Osteocyte (in vitro differentiated cells): Measurements from ENCODE around the gene HACD2. TPM values are rescaled to one million over a fixed set of nuclear protein-coding genes. Genes with fewer than 3 reads are reported as not detected.

Source experiments
- DNase-seq: peaks from one replicate; pipeline ENCODE4 v3.0.0; 2021; ENCODE audit warnings: mixed read lengths; ENCODE audit not compliant: unreplicated experiment; ENCODE audit errors: extremely low spot score
- H3K27ac Mint-ChIP-seq: one replicate; pipeline ENCODE4 v1.8.0; 2021; ENCODE audit warnings: mild to moderate bottlenecking, mixed read lengths; ENCODE audit not compliant: unreplicated experiment
- H3K27me3 Mint-ChIP-seq: one replicate; pipeline ENCODE4 v1.8.0; 2021; ENCODE audit warnings: mixed read lengths; ENCODE audit not compliant: unreplicated experiment
- H3K36me3 Mint-ChIP-seq: one replicate; pipeline ENCODE4 v1.8.0; 2021; ENCODE audit warnings: mixed read lengths; ENCODE audit not compliant: unreplicated experiment
- H3K4me1 Mint-ChIP-seq: one replicate; pipeline ENCODE4 v1.8.0; 2021; ENCODE audit warnings: mixed read lengths; ENCODE audit not compliant: unreplicated experiment
- H3K4me3 Mint-ChIP-seq: one replicate; pipeline ENCODE4 v1.8.0; 2021; ENCODE audit warnings: mild to moderate bottlenecking, moderate library complexity, mixed read lengths; ENCODE audit not compliant: unreplicated experiment
- H3K9me3 Mint-ChIP-seq: one replicate; pipeline ENCODE4 v1.8.0; 2021; ENCODE audit warnings: mixed read lengths; ENCODE audit not compliant: unreplicated experiment
- total RNA-seq: library from RNA; stranded (reverse); gene quantifications from 2 replicates; pipeline ENCODE4 v1.2.1, GENCODE V29; 2021
- TF ChIP-seq, protein P1 (sequence below): fragments of 200-600 bp; sonication (generic); IDR thresholded peaks from 2 replicates; pipeline ENCODE4 v1.5.0; 2021; ENCODE audit warnings: antibody characterized with exemption, mild to moderate bottlenecking, moderate library complexity

Gene HACD2
- total RNA-seq, 1 donor from 2014 or later: 63.8 TPM

DNA sequence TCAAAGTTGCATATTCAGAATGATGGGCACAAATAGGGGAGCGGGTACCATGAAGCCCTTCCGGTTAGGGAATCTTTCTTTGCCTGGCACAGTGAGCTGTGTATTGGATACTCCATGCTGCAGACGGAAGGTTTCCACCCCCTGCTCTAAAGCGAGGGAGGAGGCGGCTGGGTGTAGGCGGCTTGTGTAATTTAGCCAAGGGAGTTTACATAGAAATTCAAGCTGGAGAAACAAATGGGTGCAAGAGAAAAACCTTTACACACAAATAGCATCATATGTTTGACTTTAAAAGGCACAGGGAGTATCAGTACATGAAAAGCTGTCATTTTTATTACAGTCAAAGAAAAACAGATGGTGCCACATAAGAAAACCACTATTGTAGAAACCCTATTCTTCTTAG, 76.7 kb downstream of the HACD2 start:
- peaks cover 18% of the 10 kb centered on the region for H3K36me3 Mint-ChIP-seq
- DNase-seq: no peak
- no peak overlapping the region for H3K27ac Mint-ChIP-seq
- H3K9me3 Mint-ChIP-seq: no peaks in the 10 kb centered on the region
- no peaks in the 10 kb centered on the region for H3K4me1 Mint-ChIP-seq
- TF ChIP-seq, protein P1, sequence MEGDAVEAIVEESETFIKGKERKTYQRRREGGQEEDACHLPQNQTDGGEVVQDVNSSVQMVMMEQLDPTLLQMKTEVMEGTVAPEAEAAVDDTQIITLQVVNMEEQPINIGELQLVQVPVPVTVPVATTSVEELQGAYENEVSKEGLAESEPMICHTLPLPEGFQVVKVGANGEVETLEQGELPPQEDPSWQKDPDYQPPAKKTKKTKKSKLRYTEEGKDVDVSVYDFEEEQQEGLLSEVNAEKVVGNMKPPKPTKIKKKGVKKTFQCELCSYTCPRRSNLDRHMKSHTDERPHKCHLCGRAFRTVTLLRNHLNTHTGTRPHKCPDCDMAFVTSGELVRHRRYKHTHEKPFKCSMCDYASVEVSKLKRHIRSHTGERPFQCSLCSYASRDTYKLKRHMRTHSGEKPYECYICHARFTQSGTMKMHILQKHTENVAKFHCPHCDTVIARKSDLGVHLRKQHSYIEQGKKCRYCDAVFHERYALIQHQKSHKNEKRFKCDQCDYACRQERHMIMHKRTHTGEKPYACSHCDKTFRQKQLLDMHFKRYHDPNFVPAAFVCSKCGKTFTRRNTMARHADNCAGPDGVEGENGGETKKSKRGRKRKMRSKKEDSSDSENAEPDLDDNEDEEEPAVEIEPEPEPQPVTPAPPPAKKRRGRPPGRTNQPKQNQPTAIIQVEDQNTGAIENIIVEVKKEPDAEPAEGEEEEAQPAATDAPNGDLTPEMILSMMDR: no peak
- H3K27me3 Mint-ChIP-seq: no peaks in the 10 kb centered on the region
- no peak overlapping the region for H3K4me3 Mint-ChIP-seq

DNA sequence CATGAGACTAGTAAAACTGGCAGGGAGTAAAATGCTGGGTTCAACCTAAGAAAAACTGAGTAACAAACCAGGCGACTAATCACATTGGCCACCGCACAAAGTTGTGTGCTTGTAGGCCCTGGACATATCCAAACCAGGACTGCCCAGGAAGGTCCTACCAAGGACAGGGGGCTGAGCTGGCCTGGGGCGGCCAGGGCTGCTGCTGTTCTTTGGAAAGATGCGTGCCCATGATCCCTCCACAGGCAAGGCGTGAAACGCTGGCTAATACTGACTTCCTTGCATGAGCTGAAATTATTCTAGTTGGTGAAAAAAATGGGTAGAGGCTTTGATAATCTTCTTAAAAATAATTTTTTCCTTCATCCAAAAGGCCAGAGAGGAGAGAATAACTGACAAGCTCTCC, 79.0 kb downstream of the HACD2 start:
- TF ChIP-seq, protein P1: no peak
- no peaks in the 10 kb centered on the region for H3K4me1 Mint-ChIP-seq
- H3K9me3 Mint-ChIP-seq: no peaks in the 10 kb centered on the region
- H3K36me3 Mint-ChIP-seq: peaks cover 17% of the 10 kb centered on the region
- no peaks in the 10 kb centered on the region for H3K27me3 Mint-ChIP-seq
- DNase-seq: no peak
- no peak overlapping the region for H3K27ac Mint-ChIP-seq
- H3K4me3 Mint-ChIP-seq: no peak overlapping the region

DNA sequence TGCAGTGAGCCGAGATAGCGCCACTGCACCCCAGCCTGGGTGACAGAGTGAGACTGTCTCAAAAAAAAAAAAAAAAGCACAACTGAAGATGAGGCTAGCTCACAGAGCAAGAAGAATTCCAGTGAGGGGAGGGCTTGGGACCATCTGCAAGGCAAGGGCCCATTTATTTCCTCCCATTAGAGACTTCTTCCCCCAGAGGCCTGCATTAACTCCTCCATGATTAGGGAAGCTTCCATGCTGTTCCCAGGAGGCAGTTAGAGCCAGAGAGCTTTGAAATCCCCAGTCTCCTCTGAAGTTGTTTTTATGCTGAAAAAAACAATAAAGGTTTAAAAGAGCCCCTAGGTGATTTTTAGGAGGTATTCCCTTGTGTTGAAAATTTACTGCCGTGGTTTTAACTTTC, 81.7 kb downstream of the HACD2 start:
- no peak overlapping the region for H3K27ac Mint-ChIP-seq
- no peak for DNase-seq
- H3K4me3 Mint-ChIP-seq: no peak overlapping the region
- peaks cover 11% of the 10 kb centered on the region for H3K4me1 Mint-ChIP-seq
- H3K9me3 Mint-ChIP-seq: no peaks in the 10 kb centered on the region
- peaks cover 26% of the 10 kb centered on the region for H3K36me3 Mint-ChIP-seq
- no peaks in the 10 kb centered on the region for H3K27me3 Mint-ChIP-seq
- TF ChIP-seq, protein P1: no peak

DNA sequence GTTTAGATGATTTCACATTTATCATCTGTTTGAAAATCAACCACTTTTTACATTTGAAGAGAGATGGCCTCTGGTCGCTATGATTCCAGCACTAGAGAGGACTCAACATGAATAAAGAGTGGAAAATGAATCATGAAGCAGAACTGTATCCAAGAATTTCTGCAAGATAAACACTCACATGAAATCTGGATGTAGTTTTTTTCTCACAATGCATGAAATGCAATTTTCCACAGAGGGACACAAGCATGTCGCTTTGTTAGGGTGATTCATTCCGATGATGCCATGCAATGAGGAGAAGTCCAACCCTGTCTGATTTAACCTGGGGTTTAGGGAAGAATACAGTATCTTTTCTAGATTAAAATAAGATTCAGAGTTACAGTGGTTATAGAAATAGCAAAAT, 85.5 kb downstream of the HACD2 start:
- DNase-seq: no peak
- peaks cover 30% of the 10 kb centered on the region for H3K36me3 Mint-ChIP-seq
- H3K27me3 Mint-ChIP-seq: no peaks in the 10 kb centered on the region
- no peak overlapping the region for H3K27ac Mint-ChIP-seq
- peaks cover 11% of the 10 kb centered on the region for H3K4me1 Mint-ChIP-seq
- no peaks in the 10 kb centered on the region for H3K9me3 Mint-ChIP-seq
- TF ChIP-seq, protein P1: no peak
- H3K4me3 Mint-ChIP-seq: no peak overlapping the region

DNA sequence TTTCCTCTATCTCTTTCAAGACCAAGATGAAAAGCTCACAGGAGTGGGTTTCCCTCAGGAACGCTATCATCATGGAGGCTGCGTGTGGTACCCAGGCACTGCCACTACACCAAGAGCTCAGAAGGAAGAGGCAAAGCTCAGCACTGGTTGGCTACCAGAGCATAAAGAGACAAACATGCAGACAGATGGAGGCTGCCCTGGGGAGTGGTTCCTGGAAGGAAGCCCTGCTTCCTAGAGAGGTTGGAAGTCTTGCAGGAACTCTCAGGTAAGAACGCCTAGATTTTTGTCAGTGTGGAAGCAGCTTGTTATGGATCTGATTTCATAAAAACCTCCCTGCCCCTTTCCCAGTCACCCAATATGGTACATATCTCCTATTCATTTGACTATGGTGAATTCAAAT, 86.1 kb downstream of the HACD2 start:
- Mint-ChIP-seq H3K27ac (no peak overlapping the region), H3K36me3 (peaks cover 35% of the 10 kb centered on the region), H3K27me3 (no peaks in the 10 kb centered on the region), H3K4me1 (peaks cover 11% of the 10 kb centered on the region), H3K9me3 (no peaks in the 10 kb centered on the region), H3K4me3 (no peak overlapping the region)
- DNase-seq: no peak
- TF ChIP-seq, protein P1: no peak
